HG03060 (cell line): ENCODE results near the gene LCN6.

Source experiments
- ATAC-seq: cut with Tn5 transposase; IDR thresholded peaks from one replicate; pipeline ENCODE4 v1.9.1; 2021; ENCODE audit warnings: low read depth, moderate number of reproducible peaks; ENCODE audit not compliant: unreplicated experiment

Gene LCN6

DNA sequence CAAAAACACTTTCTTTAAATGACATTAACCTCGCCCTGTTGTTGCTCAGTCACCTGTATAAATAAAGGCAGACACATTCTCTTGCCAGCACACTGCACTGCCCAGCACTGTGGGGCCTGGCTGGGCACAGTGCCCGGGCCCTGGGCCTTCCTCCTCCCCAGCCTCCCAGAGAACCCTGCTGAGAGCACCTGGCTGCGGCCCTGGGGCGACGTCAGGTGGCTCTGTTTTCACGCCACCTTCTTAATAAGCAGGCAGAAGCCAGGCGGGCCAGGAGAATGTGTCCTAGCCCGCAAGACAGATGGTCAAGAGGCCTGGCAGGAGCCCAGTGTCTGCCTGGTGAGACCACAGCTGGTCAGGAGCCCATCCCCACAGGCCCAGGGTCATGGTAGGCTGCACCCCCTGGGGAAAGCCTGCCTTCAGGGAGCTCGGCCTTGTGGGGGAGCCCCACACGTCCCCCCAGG is 52.9 kb downstream of the LCN6 start:
- ATAC-seq = no peak

DNA sequence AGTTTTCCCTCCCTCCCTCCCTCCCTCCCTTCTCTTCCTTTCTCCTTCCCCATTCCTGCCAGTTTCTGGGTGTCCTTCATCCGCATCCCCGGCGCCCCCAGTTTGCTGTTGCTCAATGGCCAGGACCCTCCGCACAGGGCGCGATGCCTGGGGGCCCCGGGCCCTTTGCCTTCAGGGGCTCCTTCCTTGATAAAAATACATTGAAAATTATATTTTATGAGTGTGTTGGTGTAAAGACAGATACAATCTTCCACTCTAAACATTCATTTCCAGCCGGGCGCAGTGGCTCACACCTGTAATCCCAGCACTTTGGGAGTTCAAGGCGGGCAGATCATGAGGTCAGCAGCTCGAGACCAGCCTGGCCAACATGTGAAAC is 53.5 kb downstream of the LCN6 start:
- no peak for ATAC-seq

DNA sequence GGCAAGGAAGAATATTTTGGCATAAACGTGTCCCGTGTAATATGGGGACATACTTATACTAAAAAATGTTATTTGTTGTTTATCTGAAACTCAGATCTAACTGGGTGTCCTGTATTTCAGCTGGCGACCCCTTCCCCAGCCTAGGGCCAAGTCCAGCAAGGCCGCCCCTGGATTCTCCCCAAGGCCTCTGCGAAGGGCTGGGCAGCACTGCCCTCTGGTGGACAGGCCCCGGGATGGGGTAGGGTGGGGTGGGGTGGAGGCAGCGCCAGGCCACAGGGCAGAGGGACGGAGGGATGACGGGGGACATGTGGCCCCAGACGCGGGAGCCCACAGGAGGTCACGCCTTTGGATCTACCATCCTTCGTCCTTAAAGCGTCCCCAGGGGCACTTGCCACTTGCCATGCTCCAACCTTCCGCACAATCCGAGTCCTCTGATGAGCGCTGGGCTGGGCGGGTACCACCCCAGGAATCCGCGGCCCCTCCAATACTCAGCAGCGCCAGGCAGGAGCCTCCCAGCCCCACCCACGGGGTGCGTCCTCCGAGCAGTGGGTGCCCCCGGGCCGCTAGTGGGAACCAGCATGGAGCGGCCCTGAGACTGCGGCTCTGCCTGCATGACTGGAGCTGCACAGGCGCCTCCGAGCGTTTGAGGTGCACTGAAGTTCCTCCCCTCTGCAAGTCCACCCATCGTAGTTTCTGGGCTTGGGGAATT is 54.0 kb downstream of the LCN6 start:
- ATAC-seq = no peak
